Activated T-cell treated with anti-CD3 and anti-CD28 coated beads for 4 hours (primary cell): Measurements from ENCODE around the gene SH2D4B.

Experiments used
- DNase-seq: peaks from one replicate; pipeline ENCODE4 v3.0.0-alpha.2; 2020

SH2D4B gene

GRCh38 chr10:80504158-80504811, 33.4 kb upstream of the SH2D4B start:
- DNase-seq: no peak

- no peak for DNase-seq
These were observed 32.7 kb upstream of the SH2D4B start for GRCh38 chr10:80504897-80505465.

- no peak for DNase-seq
These were observed 31.5 kb upstream of the SH2D4B start for GRCh38 chr10:80506189-80506575.

GRCh38 chr10:80506836-80507487, 30.7 kb upstream of the SH2D4B start:
- DNase-seq: no peak

- DNase-seq: no peak
These were observed 28.6 kb upstream of the SH2D4B start for GRCh38 chr10:80509108-80509402.

- no peak for DNase-seq
These were observed 28.1 kb upstream of the SH2D4B start for GRCh38 chr10:80509403-80510161.

- DNase-seq: no peak
These were observed 25.6 kb upstream of the SH2D4B start for GRCh38 chr10:80512031-80512526.

- DNase-seq: no peak
These were observed 24.6 kb upstream of the SH2D4B start for GRCh38 chr10:80513106-80513505.

- no peak for DNase-seq
These were observed 22.2 kb upstream of the SH2D4B start for GRCh38 chr10:80515511-80515910.

GRCh38 chr10:80515941-80516340, 21.8 kb upstream of the SH2D4B start:
- no peak for DNase-seq

GRCh38 chr10:80516506-80517075, 21.1 kb upstream of the SH2D4B start:
- no peak for DNase-seq

GRCh38 chr10:80517416-80518142, 20.1 kb upstream of the SH2D4B start:
- DNase-seq: no peak

GRCh38 chr10:80518143-80518806, 19.4 kb upstream of the SH2D4B start:
- no peak for DNase-seq

- no peak for DNase-seq
These were observed 18.8 kb upstream of the SH2D4B start for GRCh38 chr10:80518807-80519360.

GRCh38 chr10:80519936-80520650, 17.6 kb upstream of the SH2D4B start:
- no peak for DNase-seq

- DNase-seq: no peak
These were observed 16.8 kb upstream of the SH2D4B start for GRCh38 chr10:80520661-80521470.

GRCh38 chr10:80522756-80523363, 14.8 kb upstream of the SH2D4B start:
- no peak for DNase-seq

- no peak for DNase-seq
These were observed 13.9 kb upstream of the SH2D4B start for GRCh38 chr10:80523773-80524172.

GRCh38 chr10:80524190-80524909, 13.4 kb upstream of the SH2D4B start:
- no peak for DNase-seq
